Fibroblast of peridontal ligament (primary cell): Measurements from ENCODE around the gene OFD1.

Experiments
- DNase-seq: peaks from one replicate; pipeline ENCODE4 v3.0.0-alpha.2; 2010; ENCODE audit errors: extremely low read depth

OFD1 gene

DNA sequence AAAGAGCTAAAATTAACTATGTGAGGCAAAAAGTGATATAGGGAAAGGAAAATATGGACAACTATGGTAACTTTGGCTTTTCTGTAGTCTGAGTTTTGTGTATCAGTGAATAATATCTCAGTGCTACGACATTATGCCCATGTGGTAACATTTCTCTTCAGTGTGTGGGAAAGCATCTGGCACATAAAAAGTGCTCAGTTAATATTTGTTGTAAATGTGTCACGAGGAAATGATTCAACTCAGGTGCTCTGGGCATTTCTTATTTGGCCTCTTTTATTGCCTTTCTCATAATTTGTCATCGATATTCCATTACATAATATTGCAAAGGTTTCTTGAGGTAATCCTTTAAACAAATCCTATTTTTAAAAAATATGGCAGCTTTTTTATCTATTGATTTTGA lies 17.6 kb downstream of the OFD1 start:
- no peak for DNase-seq

GRCh38 chrX:13752646-13753045 lies 18.1 kb downstream of the OFD1 start:
- no peak for DNase-seq

DNA sequence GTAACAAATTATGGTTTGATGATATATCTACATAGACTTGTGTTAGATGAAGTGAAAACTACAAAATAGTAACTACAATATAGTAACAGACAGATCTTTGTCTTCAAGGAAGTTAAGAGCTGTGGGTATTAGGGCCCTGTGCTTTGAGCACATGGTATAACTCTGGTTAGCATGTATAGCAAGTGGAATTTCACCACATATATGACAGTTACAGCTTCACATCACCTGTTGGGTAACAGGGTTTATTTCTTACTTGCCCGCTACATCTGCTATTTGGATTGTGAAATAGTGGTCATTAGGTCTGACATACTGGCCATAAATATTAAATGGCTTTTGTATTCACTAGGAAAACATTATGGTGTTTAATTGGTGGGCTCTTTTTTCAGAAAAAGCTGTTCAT lies 20.2 kb downstream of the OFD1 start:
- no peak for DNase-seq

- DNase-seq: no peak
These were observed 20.7 kb downstream of the OFD1 start for GRCh38 chrX:13755254-13755653.

GRCh38 chrX:13756381-13756780 lies 21.8 kb downstream of the OFD1 start:
- no peak for DNase-seq

- no peak for DNase-seq
These were observed 24.7 kb downstream of the OFD1 start for GRCh38 chrX:13759152-13759718.

GRCh38 chrX:13760426-13760825 lies 25.9 kb downstream of the OFD1 start:
- DNase-seq: no peak

DNA sequence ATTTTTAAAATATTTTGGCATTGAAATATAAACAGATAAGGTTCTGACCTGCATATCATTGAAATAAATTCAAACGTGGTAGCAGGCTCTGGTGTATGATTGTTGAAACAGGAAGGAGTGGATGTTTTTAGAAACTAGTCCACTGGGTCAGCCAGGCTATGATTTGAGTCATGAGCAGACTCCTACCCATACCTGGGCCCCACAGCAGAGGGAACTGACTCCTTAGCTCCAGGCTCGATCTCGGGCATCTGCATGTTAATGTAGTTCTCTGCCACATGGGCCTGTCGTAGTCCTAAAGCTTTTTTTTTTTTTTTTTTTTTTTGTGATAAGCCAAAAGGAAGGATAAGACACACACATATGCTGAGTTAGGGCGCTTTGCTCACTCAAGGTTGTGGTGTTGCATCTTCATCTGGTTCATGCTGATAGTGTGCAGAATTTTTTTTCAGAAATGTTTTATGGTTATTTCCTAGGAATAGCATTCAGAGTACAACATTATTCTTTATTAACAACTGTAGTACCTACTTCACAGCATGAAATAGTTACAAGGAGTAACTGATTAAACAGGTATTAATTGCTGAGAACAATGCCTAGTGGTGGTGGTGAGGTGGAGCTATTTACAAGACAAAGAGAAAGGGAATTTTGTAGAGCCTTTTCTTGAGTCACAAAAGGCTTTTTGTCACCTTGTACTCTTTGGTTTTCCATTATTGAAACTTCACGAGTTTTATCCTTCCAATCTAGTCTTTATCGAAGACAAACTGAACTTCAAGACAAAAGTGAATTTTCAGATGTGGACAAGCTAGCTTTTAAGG lies 27.3 kb downstream of the OFD1 start:
- no peak for DNase-seq

DNA sequence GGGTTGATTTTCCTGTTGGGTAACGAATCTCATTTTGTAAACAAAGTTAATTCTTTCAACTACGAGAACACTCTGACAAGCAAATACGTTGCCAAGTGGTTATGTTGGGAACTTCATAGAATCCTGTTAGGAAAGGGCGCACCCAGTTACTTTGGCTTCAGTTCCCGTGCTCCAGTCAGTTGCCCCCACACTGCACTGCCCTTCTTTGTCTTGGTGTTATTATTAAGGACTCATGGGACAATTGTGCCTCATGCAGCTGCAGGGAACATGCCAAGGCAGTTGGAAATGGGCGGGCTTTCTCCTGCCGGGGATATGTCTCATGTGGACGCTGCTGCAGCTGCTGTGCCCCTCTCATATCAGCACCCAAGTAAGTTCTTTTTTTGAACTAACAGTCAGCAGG lies 28.9 kb downstream of the OFD1 start:
- peak; percentile 7 for DNase-seq

DNA sequence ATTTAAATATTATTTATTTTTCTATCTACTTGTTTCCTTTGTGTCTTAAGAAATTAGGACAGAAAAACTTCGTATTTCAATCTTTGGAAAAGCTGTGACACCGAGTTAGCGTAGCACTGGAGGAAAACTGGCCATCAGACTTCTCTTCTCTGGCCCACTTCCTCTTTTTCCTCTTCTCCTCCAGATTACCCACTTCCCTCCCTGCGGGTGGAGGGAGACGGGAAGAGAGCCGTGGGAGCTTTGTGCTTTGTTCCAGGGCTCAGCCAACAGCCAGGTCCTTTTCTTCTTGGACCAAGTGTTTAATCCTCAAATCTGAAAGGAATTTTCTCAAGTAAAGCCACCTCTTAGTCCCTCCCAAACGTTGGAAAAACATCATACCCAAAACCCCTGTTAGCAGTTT lies 29.7 kb downstream of the OFD1 start:
- no peak for DNase-seq

- no peak for DNase-seq
These were observed 30.2 kb downstream of the OFD1 start for GRCh38 chrX:13764765-13765164.

DNA sequence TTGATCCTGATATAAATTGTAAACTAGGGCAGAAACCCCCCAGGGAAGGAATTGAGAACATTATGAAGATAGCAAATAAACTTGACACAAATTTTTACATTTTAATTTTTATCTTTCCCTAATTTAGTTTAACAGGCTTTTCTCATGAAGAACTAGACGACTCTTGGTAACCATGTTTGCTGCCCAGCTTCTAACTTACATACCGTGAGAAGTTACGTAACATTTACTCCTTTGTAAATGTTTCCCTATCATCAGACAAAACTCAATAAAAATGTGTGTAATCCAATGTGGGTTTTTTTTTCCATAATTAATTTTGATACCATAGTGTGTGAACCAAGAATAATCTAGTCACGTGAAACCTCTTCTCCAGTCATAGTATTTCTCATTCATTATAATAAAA lies 34.4 kb downstream of the OFD1 start:
- DNase-seq: no peak

- DNase-seq: no peak
These were observed 35.5 kb downstream of the OFD1 start for GRCh38 chrX:13770013-13770535.

GRCh38 chrX:13774696-13775095 lies 40.1 kb downstream of the OFD1 start:
- no peak for DNase-seq

GRCh38 chrX:13775837-13776236 lies 41.3 kb downstream of the OFD1 start:
- DNase-seq: no peak

DNA sequence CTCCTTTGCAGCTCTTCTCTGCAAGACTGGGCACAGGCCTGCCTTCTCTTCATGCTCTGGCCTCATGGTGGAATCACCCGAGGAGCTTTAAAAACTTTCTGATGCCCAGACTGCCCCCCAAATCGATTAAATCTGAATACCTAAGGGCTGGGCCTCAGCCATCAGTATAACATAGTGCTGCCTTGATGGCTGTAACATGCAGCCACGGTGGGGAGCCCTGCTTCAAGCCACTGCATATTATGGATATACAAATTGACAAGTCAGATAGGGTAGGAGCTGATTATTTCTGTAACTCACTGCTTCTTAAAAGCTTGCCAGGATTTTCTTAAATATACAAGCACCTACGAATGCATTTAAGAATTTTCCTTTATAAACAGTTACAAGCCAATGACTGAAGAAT lies 41.8 kb downstream of the OFD1 start:
- no peak for DNase-seq

- peak; percentile 38 for DNase-seq
These were observed 44.4 kb downstream of the OFD1 start for GRCh38 chrX:13778916-13779315.

DNA sequence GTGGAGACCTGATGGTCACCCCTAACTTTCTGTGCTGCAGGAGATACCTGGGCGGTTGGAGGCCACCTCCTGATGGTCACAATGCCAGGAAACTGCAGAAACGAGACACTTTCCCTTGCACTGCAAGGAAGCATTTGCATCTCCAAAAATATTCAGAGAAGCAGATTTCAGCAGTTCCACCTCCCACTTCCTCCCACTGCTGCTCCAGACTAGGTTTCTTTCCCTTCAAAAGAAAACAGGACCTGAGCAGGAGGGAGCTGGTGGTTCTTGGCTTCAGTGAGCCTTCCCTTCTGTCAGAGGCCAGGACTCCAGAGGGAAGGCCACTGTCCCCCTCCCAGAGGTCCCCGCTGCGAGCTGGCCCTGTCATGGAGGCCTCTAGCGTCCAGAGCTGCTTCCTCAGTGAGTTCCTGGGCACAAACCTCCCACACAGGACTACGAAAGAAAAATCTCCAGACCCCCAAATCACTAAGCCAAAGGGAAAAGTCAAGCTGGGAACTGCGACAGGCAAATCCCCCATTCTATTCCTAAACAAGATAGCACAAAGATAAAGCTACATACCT lies 46.4 kb downstream of the OFD1 start:
- no peak for DNase-seq

GRCh38 chrX:13786048-13786447 lies 51.5 kb downstream of the OFD1 start:
- DNase-seq: no peak

- peak; percentile 9 for DNase-seq
These were observed 55.9 kb downstream of the OFD1 start for GRCh38 chrX:13790206-13791131.

DNA sequence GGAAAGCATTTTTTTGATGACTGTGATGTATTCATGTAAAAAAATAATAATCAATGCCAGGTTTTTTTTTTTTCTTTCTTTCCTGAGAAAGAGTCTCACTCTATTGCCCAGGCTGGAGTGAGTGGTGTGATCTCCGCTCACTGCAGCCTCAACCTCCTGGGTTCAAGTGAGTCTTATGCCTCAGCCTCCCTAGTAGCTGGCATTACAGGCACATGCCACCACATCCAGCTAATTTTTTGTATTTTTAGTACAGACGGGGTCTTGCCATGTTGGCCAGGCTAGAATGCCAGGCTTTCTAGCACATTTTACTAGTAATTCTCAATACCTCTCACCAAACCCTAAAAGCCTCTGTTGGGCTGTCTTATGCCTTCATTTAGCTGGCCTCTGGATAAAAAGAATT lies 56.6 kb downstream of the OFD1 start:
- no peak for DNase-seq

GRCh38 chrX:13791559-13791958 lies 57.0 kb downstream of the OFD1 start:
- DNase-seq: no peak
